Measurements from ENCODE around the gene HSD11B2.
"Not testable (repeated sequence)": the region's sequence is repeated elsewhere in the genome, so short reads cannot be mapped to it uniquely, and the experiment has no call there.

HSD11B2 gene

GRCh38 chr16:67396159-67397035 is 34.5 kb upstream of the HSD11B2 start:
- DNase-seq, result no peak

GRCh38 chr16:67397036-67397801 is 33.7 kb upstream of the HSD11B2 start:
- DNase-seq, result no peak

GRCh38 chr16:67397812-67398545 is 32.9 kb upstream of the HSD11B2 start:
- DNase-seq, result no peak

GRCh38 chr16:67398546-67399217 is 32.2 kb upstream of the HSD11B2 start:
- DNase-seq, result no peak

- DNase-seq, result no peak
Observed at GRCh38 chr16:67399218-67399733, 31.6 kb upstream of the HSD11B2 start.

DNA sequence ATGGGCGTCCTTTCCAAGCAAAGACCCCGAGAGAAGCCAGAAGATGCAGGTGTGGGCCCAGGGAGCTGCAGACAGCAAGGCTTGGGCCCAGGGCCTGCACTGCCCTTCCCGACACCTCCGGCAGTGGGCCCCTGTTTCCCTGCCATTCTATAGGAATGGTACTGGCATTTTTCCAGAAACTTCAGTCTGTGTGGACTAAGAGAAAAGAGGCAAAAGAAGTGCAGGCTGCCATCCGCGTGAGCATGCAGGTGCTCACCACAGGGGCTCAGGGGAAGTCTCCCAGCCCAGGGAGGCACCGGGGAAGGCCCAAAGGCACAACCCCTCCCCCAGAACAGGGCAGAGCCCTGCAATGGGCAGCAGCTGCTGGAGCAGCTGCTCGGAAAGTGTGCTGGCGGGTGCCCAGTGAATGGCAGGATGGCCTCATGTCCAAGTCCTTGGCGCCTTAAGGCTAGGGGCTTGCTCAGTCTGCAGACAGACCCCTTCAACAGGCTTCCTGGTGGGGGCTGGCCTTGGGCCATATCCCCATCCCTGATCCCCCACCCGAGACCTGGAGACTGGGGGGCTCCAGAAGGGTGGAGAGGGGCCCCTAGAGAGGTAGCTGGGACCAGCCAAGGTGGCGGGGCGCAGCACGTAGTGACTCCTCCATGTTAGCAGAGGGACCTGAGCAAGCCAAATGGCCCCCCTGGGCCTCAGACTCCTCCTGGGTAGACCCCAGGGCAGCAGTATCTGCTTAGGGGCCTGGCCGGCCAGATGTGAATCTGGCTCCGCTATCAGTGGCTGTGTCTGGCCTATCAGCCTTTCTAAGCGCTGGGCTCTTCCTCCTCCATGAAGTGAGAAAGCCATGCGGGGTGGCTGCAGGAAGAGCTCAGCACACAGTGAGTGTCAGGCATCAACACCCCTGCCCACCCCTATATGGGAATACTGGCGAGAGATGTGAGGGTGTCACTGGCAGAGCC is 30.9 kb upstream of the HSD11B2 start:
- DNase-seq, result no peak

DNA sequence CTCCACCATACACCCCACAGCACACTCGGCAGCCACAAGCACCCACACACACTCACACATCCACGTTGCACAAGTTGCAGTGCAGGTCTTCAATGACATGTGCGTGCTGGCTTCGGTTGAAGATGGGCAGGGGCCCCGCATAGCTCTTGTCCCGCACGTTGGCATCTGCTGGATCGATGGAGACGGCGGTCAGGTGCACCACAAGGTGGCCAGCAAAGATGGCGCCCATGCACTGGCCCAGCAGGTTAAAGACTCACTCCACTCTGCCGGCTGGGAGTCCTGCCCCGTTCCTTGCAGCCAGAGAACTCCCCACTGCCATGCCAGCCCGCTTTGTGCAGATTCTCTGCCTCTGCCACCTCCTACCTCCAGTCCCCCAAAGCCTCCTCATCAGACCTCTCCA is 30.0 kb upstream of the HSD11B2 start:
- no peak for DNase-seq

DNA sequence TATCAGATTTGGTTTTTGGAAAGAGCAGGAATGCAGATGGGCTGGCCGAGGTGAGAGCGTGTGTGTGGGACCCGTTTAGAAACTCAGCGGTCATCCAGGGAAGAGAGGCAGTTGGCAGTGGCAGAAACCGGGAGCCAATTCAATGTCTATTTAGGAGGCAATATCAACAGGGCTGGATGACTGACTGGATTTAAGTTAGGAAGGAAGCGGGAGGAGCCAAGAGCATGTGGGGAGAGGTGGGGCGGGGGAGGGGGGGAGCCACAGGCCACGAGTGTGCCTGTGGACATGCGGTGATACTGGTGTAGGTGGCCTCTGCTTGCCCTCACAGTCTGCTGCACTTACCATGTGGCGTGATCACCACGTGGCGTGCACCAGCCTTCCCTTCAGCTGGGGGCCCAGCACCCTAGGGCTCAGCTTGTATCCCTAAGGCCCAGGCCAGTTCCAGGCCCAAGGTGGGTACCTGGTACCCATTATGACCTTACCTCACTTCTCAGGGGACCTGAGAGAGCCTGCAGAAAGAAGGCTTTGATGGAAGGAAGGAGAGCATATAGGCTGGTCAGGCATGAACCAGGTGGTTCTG is 26.9 kb upstream of the HSD11B2 start:
- DNase-seq, result no peak

- DNase-seq, result no peak
Observed at GRCh38 chr16:67404740-67405226, 26.1 kb upstream of the HSD11B2 start.

- no peak for DNase-seq
Observed at GRCh38 chr16:67405336-67405735, 25.6 kb upstream of the HSD11B2 start.

- DNase-seq, result no peak
Observed at GRCh38 chr16:67406111-67406971, 24.6 kb upstream of the HSD11B2 start.

- no peak for DNase-seq
Observed at GRCh38 chr16:67407176-67407787, 23.6 kb upstream of the HSD11B2 start.

- DNase-seq, result no peak
Observed at GRCh38 chr16:67407788-67408452, 23.0 kb upstream of the HSD11B2 start.

- no peak for DNase-seq
Observed at GRCh38 chr16:67409631-67410030, 21.3 kb upstream of the HSD11B2 start.

GRCh38 chr16:67411339-67411738 is 19.6 kb upstream of the HSD11B2 start:
- DNase-seq, result no peak

- no peak for DNase-seq
Observed at GRCh38 chr16:67412294-67412693, 18.6 kb upstream of the HSD11B2 start.

DNA sequence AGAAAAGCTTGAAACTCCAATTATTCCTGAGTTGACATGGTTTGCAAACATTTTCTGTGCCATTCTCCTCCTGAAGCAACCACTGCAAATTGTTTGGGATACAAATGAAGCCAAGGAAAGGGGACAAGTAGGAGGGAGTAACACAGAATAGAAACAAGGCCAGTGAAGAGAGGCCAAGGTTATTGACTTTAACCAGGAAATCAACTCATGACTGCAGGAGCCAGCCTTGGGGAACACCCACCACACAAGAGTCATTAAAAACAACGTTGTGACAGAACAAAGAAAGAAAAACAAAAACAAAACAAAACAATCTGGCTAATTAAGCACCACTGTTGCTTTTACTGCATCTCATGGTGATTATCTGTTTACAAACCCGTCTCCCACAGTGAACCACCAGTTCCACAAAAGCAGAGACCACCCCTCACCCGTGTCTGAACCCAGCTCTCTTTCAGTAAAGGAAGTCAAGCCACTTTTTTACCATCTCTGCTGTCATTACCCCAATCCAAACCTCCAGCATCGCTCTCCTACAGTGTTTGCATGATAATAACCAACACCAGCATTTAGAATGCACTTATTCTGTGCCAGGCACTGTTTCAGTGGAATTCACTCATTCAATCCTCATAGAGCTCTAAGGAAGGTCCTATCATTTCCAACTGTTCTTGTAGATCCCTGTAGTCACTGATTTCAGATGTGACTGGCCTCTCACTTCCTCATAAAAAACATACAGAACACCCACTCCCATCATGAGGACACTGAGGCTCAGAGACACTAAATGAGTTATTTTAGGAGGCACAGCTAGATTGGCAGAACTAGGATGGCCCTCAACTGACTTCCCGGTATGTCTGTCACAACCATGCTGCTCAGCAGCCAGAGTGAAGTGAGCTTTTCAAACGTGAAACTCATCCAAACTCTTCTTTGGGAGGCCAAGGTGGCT is 16.7 kb upstream of the HSD11B2 start:
- DNase-seq, result no peak

DNA sequence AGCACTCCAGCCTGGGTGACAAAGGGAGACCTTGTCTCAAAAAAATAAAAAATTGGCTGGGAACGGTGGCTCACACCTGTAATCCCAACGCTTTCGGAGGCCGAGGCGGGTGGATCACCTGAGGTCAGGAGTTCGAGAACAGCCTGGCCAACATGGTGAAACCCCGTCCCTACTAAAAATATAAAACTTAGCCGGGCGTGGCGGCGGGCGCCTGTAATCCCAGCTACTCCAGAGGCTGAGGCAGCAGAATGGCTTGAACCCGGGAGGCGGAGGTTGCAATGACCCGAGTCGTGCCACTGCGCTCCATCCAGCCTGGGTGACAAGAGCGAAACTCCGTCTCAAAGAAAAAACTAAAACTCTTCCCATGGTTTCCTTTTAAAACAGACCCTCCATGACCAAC is 15.5 kb upstream of the HSD11B2 start:
- DNase-seq, result not testable (repeated sequence)
